HG02938 (cell line): Measurements from ENCODE around the gene NAV2.

Experiments used
- ATAC-seq: cut with Tn5 transposase; IDR thresholded peaks from one replicate; pipeline ENCODE4 v1.9.1; 2021; ENCODE audit warnings: mild to moderate bottlenecking, moderate library complexity; ENCODE audit not compliant: unreplicated experiment

Gene NAV2

DNA sequence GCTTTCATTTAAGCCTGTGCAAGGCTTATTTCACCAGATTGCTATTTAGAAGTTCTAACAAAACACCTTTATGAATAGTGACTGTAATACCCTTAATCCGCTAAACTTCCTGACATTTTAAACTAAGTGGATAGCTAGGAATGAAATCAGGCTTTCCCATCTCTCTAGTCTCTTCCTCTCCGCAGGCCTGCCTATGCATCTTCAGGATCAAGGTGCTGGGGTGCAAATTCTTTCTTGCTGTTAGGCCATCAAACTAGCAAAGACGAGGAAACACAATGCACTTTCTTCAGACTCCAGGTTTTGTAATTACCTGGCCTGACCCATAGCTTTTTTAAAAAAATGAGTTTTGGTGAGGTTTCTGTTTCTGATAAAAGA, 298.2 kb downstream of the NAV2 start:
- ATAC-seq, result no peak

DNA sequence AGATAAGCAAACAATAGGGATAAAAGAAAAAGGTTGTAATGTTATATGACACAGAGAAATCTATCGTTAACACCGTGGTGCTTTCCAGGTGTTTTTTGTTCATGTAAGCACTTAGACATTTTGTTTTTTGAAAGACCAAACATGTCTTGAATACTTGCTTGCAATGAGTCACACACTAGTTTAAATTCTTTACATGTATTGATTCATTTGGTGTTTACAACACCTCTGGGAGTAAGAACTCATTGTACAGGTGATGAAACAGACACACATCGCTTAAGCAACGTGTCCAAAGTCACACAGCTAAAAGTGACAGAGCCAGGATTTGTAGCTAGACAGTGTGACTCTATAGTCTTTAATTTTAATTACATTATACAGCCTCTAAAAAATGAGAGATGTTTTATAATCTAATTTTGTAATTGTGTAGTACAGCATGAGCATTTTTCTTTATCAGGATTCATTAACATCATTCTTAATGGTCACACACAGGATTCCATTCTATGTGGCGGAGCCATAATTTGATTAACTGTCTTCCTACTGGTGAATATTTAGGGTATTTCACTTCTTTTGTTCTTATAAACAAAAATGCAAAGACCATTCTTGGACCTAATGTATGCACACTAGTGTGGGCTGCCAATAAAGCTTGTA, 298.8 kb downstream of the NAV2 start:
- ATAC-seq, result no peak

DNA sequence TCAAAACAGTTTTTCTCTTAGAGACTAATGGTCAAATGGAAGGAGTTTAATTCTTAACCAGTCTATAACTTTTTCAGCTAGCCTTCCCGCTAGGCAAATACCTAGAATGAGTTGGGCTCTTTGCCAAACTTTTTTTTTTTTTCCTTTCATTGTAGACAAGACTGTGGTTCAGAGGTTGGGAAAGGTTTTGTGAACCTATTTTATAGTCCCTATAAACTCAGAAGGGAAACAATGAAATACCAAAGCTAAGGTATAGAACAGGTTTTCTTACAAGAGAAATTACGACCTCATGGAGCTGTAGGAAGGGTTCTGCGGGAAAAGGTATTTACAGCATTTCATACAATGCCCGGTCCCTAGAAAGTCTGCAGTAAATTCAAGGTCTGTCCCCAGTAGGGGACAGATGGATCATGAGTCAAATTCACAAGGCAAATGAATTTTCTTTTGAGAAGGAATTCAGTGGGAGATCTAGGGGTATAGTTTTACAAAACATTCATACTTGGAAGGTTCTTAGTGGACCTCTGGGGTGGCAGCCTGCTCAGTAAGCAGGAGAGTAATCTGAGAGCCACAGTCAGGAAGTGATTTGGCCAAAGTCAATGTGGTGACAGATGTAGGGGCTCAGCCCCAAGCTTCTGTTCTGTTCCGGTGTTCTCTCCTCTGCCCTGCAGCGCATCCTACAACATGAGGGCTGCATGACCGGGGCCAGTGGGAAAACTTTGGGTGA, 300.9 kb downstream of the NAV2 start:
- no peak for ATAC-seq

DNA sequence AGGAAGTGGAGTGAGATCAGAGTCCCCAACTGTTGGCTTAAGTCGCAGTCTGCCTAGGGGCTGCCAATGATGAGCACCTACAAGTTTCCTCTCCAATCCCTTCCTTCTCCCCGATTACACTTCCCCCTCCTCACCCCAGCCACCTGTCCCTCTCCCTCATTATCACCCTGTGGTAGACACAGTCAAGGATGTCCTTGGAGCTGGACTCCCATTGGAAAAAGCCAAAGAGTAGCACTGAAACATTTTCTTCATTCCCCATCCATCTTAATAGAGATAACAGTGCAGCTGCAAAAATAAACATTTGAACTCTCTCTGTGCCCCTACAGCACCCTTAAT, 301.4 kb downstream of the NAV2 start:
- no peak for ATAC-seq

DNA sequence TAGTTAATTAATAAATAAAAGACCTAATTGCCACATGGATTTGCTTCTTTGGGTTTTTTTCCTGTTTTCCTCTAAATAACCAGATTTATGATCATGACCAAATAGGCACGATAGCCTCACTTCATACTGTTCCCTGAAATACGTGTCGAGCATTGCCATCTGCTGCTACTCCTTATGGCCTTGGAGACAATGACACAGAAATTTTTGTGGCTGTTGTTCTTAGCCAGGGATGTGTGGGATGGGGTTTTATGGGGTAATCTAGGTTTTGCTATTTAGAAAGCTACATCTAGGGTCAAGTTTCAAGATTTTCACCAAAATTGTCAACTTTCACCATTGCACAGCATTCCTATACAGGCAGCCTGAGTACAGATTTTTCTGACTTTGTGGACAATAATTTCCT, 302.5 kb downstream of the NAV2 start:
- ATAC-seq, result no peak

DNA sequence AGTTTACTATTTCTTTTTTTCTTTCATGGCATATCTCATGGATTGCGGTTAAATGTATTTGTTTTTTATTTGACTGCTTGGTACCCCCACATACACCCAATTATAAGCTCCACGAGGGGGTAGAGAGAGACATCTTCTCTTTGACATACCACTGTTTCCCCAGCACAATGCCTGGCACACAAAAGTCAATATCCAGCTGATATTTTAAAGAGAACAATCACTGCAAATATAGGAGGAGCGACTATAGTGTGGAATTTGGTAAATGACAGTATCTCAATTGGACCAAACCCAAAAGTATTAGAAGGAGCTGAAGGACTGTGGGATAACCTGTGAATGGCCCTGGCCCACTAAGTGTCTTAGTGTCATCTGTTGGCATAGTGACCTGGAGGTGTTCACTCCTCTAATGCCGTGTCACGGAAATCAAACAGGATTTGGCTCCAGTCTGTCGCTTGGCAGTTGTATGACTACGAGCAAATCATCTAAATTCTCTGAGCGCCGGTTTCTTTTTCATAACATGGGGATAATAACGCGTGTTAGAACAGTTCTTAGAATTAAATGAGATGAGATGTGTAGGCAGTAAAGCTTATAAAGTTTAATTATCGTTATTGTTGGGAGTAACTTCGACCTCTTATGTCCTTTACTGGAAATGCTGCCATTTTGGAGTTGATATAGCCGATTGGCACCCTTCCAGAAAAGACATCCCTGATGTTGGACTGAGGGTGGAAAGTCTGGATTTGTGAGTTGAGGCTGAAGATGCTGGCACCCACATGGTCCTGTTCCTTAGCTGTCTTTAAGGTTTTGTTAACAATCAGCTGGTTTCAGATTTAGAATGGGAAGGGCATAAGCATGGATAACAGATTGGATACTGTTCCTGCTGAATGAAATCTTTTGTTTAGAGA, 303.1 kb downstream of the NAV2 start:
- no peak for ATAC-seq

DNA sequence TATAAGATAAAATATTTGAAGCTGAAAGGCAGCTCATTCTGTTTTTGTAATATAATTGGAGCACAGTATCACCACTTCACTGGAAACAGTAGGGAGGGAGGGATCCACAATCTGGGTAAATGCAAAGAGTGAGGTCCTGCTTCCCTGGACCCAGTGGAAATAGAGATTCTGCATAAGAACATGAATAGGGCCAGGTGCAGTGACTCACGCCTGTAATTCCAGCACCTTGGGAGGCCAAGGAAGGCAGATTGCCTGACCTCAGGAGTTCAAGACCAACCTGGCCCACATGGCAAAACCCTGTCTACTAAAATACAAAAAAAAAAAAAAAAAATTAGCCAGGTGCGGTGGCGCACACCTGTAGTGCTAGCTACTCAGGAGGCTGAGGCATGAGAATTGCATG, 303.9 kb downstream of the NAV2 start:
- no peak for ATAC-seq

DNA sequence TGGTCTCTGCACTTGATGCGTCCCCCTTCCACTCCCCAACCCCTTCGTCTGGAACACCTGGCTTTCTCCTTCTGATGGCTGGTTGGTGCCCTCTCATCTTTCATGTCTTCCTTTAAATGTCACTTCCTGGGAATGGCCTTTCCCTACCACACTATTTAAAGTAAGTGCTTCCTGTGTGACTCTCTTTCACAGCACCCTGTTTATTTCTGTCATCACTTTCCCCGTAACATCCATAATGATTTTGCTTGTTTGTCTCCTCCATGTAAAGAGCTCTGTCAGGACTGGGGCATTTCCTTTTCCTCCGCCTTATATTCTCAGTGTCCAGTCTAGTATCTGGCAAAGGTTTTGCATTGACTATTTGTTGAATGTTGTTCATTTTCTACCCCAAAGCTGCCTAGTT, 304.7 kb downstream of the NAV2 start:
- ATAC-seq, result no peak

DNA sequence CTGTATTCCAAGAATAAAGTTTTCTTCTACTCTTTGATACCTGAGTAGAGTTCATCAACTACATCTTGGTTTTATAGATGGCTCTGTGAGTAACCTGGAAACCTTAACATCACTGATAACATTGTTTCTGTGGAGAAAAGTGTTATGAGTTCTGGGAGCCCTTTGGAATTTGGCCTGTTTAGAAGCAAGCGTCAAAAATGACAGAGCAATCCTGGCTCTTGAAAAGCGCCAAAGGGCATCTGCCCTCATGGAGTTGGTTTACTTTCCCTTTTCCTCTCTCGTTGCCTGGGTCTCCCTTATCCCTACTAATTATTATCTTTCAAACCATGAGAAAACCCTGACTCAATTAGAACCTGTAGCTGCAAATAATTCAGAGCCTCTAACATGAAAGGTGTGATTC, 307.6 kb downstream of the NAV2 start:
- no peak for ATAC-seq

DNA sequence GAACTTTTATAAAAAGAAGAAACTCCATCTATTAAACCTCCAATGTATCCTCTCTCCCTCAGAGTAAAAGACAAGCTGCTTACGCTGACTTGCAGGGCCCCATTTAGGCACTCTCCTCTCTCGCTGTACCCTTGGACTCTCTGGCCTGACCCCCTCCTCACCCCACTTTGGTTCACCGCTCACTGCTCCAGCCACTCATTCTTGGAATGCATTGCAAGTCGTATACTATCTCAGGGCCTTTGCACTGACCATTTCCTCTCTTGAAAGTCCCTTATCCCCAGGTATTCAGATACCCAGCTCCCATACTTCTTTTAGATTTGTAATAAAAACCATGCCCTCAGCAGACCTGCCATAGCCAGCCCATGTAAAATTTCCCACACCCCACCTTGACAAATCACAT, 308.1 kb downstream of the NAV2 start:
- no peak for ATAC-seq

DNA sequence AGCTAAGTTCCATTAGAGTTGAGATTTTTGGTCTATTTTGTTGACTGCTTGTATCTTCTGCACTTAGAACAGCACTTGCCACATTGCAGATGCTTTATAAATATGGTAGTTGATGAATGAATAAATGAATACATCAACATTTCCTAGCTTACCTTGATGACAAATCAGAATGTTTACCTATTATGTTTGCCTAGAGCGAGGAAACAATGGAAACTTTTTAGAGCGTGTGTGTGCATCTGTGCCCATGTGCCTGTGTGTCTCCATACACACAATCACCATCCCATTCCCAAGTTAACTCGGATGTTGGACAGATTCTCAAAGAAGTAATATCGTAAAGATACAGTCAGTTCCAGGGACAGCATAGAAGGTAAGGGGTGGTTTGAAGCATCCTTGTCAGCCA, 308.6 kb downstream of the NAV2 start:
- no peak for ATAC-seq

DNA sequence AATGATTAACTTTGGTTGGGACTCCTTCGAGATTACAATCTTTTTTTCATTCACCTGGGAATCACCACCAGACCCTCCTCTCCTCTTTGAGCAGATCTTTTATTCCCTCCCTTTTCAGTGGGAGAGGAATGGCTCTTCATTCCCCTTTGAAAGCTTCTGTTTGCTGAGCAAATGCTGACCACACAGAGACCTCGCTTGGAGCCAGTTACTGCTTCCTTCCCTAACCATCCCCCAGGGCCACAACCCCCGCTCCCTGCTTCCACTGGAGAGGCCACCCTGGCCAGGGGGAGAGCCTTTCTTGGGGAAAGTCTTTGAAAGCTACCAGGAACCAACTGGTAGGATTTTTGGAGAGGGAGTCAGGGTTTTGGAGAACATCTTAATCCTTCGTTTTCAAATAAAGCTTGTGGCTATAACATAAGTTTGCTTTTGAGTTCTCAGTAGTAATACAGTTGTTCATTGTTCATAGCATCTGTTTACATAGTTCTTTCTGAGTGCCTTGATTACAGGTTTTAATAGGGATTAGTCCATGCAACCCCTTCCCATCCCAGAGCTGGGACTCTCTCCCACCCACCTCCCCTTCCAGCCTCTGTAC, 309.2 kb downstream of the NAV2 start:
- no peak for ATAC-seq

DNA sequence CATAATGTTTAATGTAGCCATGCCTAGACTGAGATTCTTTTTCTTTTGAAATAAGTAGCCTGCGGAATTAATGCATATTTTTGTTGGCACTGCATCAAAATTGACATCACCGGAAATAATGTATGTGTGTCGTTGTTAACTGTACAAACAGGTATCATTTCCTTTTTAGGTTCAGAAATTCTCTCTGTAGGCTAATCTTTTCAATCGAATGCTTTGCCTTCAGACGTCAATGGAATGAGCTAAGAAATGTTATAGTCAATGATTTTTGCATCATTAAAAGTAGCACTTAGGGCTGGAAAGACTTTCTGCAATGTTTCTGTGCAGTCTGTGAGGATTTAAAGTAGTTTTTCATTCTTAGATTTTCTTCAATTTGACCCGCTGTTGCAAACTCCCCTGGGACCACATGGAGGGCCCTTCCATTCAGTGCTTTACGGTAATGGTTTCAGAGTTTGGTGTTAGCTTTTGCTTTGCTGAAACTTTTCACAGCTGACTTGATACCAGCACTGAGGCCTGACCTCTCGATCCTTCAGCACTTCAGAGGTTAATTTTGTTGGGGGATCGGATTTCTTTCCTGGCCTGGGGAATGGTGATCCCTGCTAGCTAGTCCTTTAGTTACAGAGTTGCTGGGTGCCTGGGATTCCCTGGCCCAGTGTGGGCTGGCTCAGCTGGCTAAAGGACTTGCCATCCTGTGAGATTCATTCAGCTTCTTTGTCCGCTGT, 309.9 kb downstream of the NAV2 start:
- no peak for ATAC-seq

DNA sequence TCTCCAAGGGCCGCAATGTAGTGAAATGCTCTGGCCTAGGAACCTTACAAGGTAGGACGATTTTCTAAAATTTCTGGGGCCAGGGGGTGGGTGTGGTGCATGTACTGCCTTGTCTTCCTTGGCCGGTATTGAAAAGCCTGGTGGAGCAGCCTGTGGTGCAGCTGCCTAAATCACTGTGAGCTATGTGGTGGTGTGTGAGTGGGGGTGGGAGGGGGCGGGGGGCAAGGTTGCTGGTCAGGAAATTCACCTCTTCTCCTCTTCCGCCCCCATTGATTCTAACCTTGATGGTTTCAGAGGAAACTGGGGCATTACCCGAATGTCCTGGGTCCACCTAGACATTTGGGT, 310.4 kb downstream of the NAV2 start:
- ATAC-seq, result no peak

DNA sequence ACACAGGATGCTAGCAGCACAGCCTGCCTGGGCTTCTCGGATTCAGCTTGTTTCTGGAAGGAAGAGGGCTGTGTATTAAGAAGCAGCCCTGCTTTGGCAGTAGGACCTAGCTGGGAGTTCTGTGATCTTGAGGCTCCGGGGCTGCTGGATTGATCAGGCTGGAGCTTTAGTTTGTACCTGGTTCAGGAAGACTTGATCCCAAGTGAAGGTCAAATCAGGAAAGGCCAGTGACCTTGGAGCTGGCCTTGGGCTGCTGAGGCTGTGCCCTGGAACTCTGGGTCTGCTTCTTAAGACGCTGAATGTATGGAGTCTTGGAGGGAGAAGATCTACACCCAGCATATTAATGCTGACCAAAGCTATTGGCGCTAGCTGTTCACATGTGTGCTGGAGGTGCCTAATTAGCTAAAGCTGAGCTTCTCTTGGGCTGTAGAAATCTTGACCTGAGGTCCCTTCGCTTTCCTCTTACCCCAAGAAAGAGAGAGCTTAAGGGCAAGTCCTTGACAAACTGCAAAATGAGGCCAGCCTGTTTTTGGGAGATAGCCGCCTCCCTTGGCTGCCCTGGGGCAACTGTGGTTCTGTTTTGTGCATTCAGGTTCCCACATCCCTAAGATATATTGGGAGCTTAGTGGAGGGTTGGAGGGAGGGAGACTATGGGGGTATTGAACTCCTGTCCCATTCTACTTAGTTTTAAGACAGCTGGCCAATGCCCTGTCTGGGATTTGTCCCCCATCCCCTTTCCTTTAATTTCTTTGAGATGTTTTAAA, 311.7 kb downstream of the NAV2 start:
- no peak for ATAC-seq

DNA sequence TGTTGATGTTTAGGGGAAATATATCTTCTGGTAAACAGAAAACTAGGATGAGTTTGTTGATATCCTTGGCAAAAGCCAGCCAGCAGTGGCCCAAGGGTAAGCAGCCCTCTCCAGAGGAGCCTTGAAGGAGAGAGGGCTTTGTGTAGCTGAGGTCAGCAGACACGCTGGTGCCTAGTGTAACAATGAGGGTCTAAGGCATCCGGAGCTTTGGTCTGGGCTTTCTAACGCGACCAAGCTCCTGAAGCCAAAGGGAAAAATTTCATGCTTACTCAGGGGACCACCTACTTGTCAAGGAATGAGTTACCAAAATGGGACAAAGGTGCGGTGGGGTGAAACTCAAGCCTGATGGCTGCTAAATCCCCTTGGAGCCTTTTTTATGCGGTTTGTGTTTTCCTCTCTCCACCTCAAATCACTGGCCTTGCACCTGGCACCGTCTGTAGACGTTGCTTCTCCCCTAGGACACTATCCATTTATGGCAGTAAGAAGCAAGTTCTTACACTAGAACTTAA, 312.7 kb downstream of the NAV2 start:
- ATAC-seq, result no peak

DNA sequence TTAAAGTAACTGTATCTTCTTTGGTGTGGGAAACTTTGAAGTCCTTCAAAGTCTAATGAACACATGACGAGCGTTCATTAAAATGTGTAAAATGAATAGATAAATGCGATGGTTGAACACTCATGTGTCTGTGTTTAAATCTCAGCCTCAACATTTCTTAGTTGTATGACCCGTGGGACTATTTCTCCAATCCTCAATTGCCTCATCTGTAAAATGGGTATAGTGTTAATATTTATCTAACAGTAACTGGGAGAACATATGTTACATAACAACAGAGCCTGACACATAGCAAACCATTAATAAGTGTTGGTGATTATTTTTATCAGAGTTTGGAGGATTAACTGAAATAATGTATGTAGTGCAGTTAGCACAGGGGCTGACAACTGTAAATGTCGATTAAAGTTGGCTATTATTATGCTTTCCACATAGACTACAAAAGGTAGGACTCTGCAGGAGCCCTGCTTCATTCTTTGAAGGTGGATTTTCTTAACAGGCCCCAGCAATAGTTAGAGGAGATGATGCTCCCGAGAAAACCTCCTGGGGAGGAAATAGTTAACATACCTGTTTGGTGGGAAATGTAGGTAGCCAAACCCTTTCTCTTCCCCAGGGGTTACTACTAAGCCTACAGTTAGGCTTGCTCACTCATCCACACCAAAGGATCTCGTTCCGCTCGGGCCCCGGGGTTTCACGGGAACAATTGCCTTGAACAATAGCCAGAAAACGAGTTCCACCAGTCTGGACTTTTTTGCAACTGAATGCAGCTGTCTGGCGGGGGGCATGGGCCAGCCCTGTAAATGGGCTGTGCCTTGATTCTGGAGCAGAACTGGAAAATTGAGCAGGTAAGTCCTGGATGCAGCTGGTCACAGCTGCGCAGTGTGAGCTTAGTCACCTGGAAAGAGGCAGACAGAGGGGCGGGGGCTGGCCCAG, 314.3 kb downstream of the NAV2 start:
- ATAC-seq, result no peak

DNA sequence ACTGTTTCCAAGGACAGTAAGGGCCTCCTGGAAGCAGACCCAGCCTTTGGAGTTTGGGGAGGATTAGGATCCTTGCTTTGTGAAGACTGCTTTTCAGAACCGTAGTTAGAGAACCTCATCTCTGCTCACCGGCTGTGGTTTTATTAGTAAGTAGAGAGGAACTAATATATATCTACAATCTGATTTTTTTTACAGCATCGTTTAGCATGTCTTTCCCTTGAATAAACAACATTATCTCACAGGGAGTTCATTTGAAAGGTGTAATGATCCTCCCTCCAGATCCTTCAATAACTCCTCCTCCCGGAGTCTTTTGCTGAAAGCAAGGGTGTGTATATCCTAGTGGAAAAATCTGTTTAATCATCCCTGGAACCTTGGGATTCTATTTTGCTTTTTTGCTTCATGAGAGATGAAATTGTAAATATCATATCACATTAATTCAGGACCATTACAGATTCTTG, 314.9 kb downstream of the NAV2 start:
- ATAC-seq, result no peak

DNA sequence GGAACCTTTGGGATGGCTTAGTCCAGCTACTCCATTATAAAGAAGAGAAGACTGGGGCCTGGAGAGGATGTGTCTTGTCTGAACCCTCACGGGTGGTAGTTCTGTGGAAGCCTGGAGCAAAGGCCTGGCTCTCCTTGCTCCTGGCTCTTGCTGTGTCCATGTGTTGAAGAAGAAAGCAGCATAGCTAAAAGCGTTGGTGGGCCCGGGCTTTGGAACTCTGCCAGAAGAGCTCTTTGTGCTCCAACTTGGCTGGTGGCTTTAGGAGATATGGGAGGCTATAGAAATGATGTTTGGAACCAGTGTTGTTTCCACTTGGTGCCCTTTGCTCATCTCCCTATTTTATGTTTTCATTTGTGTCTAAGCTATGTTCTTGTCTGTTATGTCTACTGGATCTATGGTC, 316.6 kb downstream of the NAV2 start:
- ATAC-seq, result no peak
